Erythroblast (primary cell): ENCODE data around the gene STRN4.

Source experiments
- GATA1 ChIP-seq: IDR thresholded peaks from 2 replicates; pipeline ENCODE4 v1.6.1; 2011; ENCODE audit warnings: low read depth, mild to moderate bottlenecking, control low read depth, low read length, moderate library complexity
- POLR2A ChIP-seq: IDR thresholded peaks from 2 replicates; pipeline ENCODE4 v1.6.1; 2011; ENCODE audit warnings: mild to moderate bottlenecking, low read length

GRCh38 chr19:46700704-46701103, 45.5 kb downstream of the STRN4 start:
- TF ChIP-seq POLR2A (no peak), GATA1 (no peak)
